NCI-H748 (cell line): ENCODE data around the gene KLRG1.

Experiments used
- DNase-seq: peaks from one replicate; lab custom pipeline; 2025; ENCODE audit not compliant: unreplicated experiment; lab: John Stamatoyannopoulos, UW

KLRG1 gene

GRCh38 chr12:8989413-8989812, at the start of gene KLRG1:
KLRG1 (plus strand) TSS chr12:8989546; CDS start chr12:8989636, 90 bp downstream.
- no peak for DNase-seq

GRCh38 chr12:8941691-8942478, 47.5 kb upstream of the KLRG1 start:
- no peak for DNase-seq

- no peak for DNase-seq
Measured at GRCh38 chr12:8943565-8944186, 45.7 kb upstream of the KLRG1 start.

GRCh38 chr12:8946733-8947132, 42.6 kb upstream of the KLRG1 start:
- DNase-seq, result no peak

GRCh38 chr12:8947737-8948136, 41.6 kb upstream of the KLRG1 start:
- DNase-seq, result no peak

GRCh38 chr12:8948701-8949341, 40.5 kb upstream of the KLRG1 start:
- no peak for DNase-seq

GRCh38 chr12:8949342-8950220, 39.8 kb upstream of the KLRG1 start, which contains the start of gene M6PR:
M6PR (minus strand) TSS chr12:8949645; CDS start chr12:8946404, 3,241 bp downstream.
- peak; percentile 93 for DNase-seq

- no peak for DNase-seq
Measured at GRCh38 chr12:8950221-8950527, 39.2 kb upstream of the KLRG1 start.

- no peak for DNase-seq
Measured at GRCh38 chr12:8950702-8951478, 38.5 kb upstream of the KLRG1 start.

GRCh38 chr12:8951744-8952143, 37.6 kb upstream of the KLRG1 start:
- DNase-seq, result no peak

- no peak for DNase-seq
Measured at GRCh38 chr12:8953773-8954402, 35.5 kb upstream of the KLRG1 start.

GRCh38 chr12:8956073-8956472, 33.3 kb upstream of the KLRG1 start:
- DNase-seq, result no peak

- DNase-seq, result no peak
Measured at GRCh38 chr12:8956772-8957171, 32.6 kb upstream of the KLRG1 start.

- DNase-seq, result no peak
Measured at GRCh38 chr12:8957561-8957960, 31.8 kb upstream of the KLRG1 start.

- DNase-seq, result no peak
Measured at GRCh38 chr12:8958066-8958465, 31.3 kb upstream of the KLRG1 start.

GRCh38 chr12:8960176-8960575, 29.2 kb upstream of the KLRG1 start:
- no peak for DNase-seq

GRCh38 chr12:8968761-8969160, 20.6 kb upstream of the KLRG1 start:
- no peak for DNase-seq

- no peak for DNase-seq
Measured at GRCh38 chr12:8969861-8970411, 19.4 kb upstream of the KLRG1 start.

- DNase-seq, result no peak
Measured at GRCh38 chr12:8970432-8970831, 18.9 kb upstream of the KLRG1 start.

GRCh38 chr12:8980137-8980536, 9.2 kb upstream of the KLRG1 start:
- no peak for DNase-seq
